ENCODE results near the gene TPSG1. TPM values are rescaled to one million over a fixed set of nuclear protein-coding genes. Genes with fewer than 3 reads are reported as not detected.

The TPSG1 gene
- total and polyA plus RNA-seq, 2 of the 13 experiments (the other 11 are each of a cell fraction or from before 2014, with no cell fraction given) = not detected

GRCh38 chr16:1199347-1200013 lies 25.6 kb downstream of the TPSG1 start (continued):
- TF ChIP-seq ZXDC (CRISPR knock-in tag; IDR thresholded peaks at IDR 0.05) (no peak), SYNCRIP (IDR thresholded peaks at IDR 0.05; ENCODE audit: insufficient read depth, low read depth, low read length) (no peak), SUZ12 (IDR thresholded peaks at IDR 0.05; ENCODE audit: low read depth, low read length) (no peak), ZKSCAN1 (IDR thresholded peaks at IDR 0.05; ENCODE audit: low read length) (no peak), ZNF318 (CRISPR knock-in tag; IDR thresholded peaks at IDR 0.05) (no peak), AKNA (CRISPR knock-in tag; IDR thresholded peaks at IDR 0.05; ENCODE audit: borderline replicate concordance) (no peak)

All from HepG2 (cell line).